Natural killer cell (primary cell): Measurements from ENCODE around the gene RYR1. TPM values are rescaled to one million over a fixed set of nuclear protein-coding genes. Genes with fewer than 3 reads are reported as not detected.

Source experiments
- ATAC-seq, 3 donors: fragments of 150-1000 bp in 2 of 3; fragments of 200-7000 bp in 1 of 3; cut with Tn5 transposase; 1 replicate in 1 of 3; 2 replicates in 2 of 3; pipeline ENCODE4 v1.10.0; 2021; ENCODE audit warnings: mild to moderate bottlenecking in 2 of 3, moderate library complexity in 2 of 3
- DNase-seq, 2 donors: peaks; one replicate each; pipeline versions ENCODE4 v3.0.0 to v3.0.0-alpha.2; 2013 to 2021; ENCODE audit warnings: mixed read lengths in 1 of 2
- H3K27ac ChIP-seq: one replicate; pipeline ENCODE4 v1.5.1; 2013; ENCODE audit warnings: mild to moderate bottlenecking, low read length
- H3K27me3 ChIP-seq: one replicate; pipeline ENCODE4 v1.6.1; 2013; ENCODE audit warnings: low read length; ENCODE audit not compliant: control insufficient read depth, insufficient read depth
- H3K36me3 ChIP-seq: one replicate; pipeline ENCODE4 v1.6.1; 2013; ENCODE audit warnings: low read length; ENCODE audit not compliant: control insufficient read depth, insufficient read depth
- H3K4me1 ChIP-seq: one replicate; pipeline ENCODE4 v1.6.1; 2013; ENCODE audit warnings: low read length; ENCODE audit not compliant: control insufficient read depth, insufficient read depth
- H3K4me3 ChIP-seq: one replicate; pipeline ENCODE4 v1.5.1; 2013; ENCODE audit warnings: low read length
- H3K9me3 ChIP-seq: one replicate; pipeline ENCODE4 v1.6.1; 2013; ENCODE audit warnings: low read length; ENCODE audit not compliant: control insufficient read depth, insufficient read depth
- H3K27ac Mint-ChIP-seq, 2 donors: one replicate each; pipeline ENCODE4 v1.8.0; 2022; ENCODE audit warnings: mild to moderate bottlenecking in 2 of 2, mixed read lengths in 2 of 2, moderate library complexity in 1 of 2
- H3K27me3 Mint-ChIP-seq, 2 donors: one replicate each; pipeline ENCODE4 v1.8.0; 2022; ENCODE audit warnings: low read depth in 2 of 2, mixed read lengths in 2 of 2
- H3K36me3 Mint-ChIP-seq: one replicate; pipeline ENCODE4 v1.8.0; 2022; ENCODE audit warnings: mixed read lengths
- H3K4me1 Mint-ChIP-seq, 2 donors: one replicate each; pipeline ENCODE4 v1.8.0; 2022; ENCODE audit warnings: mixed read lengths in 2 of 2
- H3K4me3 Mint-ChIP-seq: one replicate; pipeline ENCODE4 v1.8.0; 2022; ENCODE audit warnings: mild to moderate bottlenecking, moderate library complexity, mixed read lengths
- H3K9me3 Mint-ChIP-seq, 2 donors: one replicate each; pipeline ENCODE4 v1.8.0; 2022; ENCODE audit warnings: mixed read lengths in 2 of 2
- WGBS: methylation state at CpG from one replicate; pipeline ENCODE4 v1.1.7; 2013; ENCODE audit warnings: missing lambda C conversion rate; ENCODE audit not compliant: insufficient coverage; 5-methylcytosine and 5-hydroxymethylcytosine counted together
- intact Hi-C: fragments of 100-400 bp; cut with micrococcal nuclease; formaldehyde crosslinking; loops from one replicate; pipeline ENCODE4 v1.14.2; 2022
- total RNA-seq, 4 donors: library from RNA; stranded (reverse); fragments of 120-200 nt in 1 of 4; gene quantifications; one replicate each; pipeline versions ENCODE4 v1.2.3 to v1.2.4, GENCODE V29; 2013 to 2022
- TF ChIP-seq, protein P1 (sequence below): fragments of 200-600 bp; IDR thresholded peaks from one replicate; pipeline ENCODE4 v1.8.0; 2022; ENCODE audit warnings: antibody characterized with exemption

Gene RYR1
- total RNA-seq, 3 donors from 2014 or later (not counting 1 experiment from before 2014, with no cell fraction given): 0.05 to 1.0 (median 0.65) TPM

DNA sequence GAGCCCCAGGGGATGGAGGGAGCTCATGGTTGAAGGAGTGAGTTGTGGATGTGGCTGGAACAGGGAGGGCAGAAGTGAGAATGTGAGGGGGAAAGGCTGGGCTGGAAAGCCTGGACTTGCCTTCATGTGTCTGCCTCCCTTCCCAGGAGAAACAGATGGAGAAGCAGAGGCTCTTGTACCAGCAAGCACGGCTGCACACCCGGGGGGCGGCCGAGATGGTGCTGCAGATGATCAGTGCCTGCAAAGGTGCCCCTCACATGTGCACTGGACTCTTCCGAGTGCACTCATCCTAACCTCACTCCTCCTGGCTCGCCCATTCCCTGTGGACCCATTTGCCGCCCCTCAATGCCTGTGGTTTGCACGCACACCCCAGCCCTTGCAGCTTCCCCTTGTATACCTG is 101.1 kb downstream of the RYR1 start:
- Mint-ChIP-seq H3K27ac (no peak overlapping the region), H3K9me3 (peaks cover 6 to 10% of the 10 kb centered on the region in 2 donors), H3K36me3 (no peaks in the 10 kb centered on the region), H3K27me3 (peaks cover 0 to 17% of the 10 kb centered on the region in 2 donors), H3K4me1 (peaks cover 9 to 10% of the 10 kb centered on the region in 2 donors), H3K4me3 (no peak overlapping the region)
- Histone ChIP-seq H3K9me3 (peaks cover 12% of the 10 kb centered on the region), H3K27me3 (peaks cover 3% of the 10 kb centered on the region), H3K27ac (no peak overlapping the region), H3K4me1 (peaks cover 21% of the 10 kb centered on the region), H3K4me3 (no peak overlapping the region), H3K36me3 (no peaks in the 10 kb centered on the region)
- DNase-seq: no peak
- intact Hi-C loops: no loop called here
- 94% methylated on average over 8 of the region's 8 CpGs for WGBS
- TF ChIP-seq, protein P1, sequence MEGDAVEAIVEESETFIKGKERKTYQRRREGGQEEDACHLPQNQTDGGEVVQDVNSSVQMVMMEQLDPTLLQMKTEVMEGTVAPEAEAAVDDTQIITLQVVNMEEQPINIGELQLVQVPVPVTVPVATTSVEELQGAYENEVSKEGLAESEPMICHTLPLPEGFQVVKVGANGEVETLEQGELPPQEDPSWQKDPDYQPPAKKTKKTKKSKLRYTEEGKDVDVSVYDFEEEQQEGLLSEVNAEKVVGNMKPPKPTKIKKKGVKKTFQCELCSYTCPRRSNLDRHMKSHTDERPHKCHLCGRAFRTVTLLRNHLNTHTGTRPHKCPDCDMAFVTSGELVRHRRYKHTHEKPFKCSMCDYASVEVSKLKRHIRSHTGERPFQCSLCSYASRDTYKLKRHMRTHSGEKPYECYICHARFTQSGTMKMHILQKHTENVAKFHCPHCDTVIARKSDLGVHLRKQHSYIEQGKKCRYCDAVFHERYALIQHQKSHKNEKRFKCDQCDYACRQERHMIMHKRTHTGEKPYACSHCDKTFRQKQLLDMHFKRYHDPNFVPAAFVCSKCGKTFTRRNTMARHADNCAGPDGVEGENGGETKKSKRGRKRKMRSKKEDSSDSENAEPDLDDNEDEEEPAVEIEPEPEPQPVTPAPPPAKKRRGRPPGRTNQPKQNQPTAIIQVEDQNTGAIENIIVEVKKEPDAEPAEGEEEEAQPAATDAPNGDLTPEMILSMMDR: no peak
- no peak for ATAC-seq

DNA sequence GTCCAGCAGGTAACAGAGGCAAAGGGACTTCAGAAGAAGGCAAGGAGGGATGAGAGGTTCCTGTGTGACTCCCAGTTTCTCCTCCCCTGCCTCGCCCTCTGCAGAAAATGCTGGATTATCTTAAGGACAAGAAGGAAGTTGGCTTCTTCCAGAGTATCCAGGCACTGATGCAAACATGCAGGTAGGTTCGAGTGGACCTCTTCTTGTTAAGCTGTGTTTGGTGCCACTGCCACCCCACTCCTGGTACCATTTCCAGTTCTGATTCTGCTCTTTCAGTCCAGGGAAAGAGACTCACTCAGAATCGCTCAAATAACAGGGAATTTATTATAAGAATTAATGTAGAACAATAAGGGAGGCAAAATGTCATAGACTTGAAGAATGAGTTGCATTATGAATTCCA is 101.7 kb downstream of the RYR1 start:
- DNase-seq (no peak), ATAC-seq (no peak)
- WGBS: 96% methylated on average over 3 of the region's 3 CpGs
- H3K36me3 Mint-ChIP-seq: no peaks in the 10 kb centered on the region
- no peak overlapping the region for H3K4me3 Mint-ChIP-seq
- Histone ChIP-seq H3K36me3 (no peaks in the 10 kb centered on the region), H3K4me3 (no peak overlapping the region), H3K4me1 (peaks cover 21% of the 10 kb centered on the region), H3K27me3 (peaks cover 3% of the 10 kb centered on the region), H3K9me3 (peaks cover 12% of the 10 kb centered on the region), H3K27ac (no peak overlapping the region)
- H3K9me3 Mint-ChIP-seq: peaks cover 6 to 10% of the 10 kb centered on the region in 2 donors
- peaks cover 0 to 17% of the 10 kb centered on the region in 2 donors for H3K27me3 Mint-ChIP-seq
- peaks cover 9 to 10% of the 10 kb centered on the region in 2 donors for H3K4me1 Mint-ChIP-seq
- H3K27ac Mint-ChIP-seq: no peak overlapping the region
- intact Hi-C loops: no loop called here
- TF ChIP-seq, protein P1: no peak

DNA sequence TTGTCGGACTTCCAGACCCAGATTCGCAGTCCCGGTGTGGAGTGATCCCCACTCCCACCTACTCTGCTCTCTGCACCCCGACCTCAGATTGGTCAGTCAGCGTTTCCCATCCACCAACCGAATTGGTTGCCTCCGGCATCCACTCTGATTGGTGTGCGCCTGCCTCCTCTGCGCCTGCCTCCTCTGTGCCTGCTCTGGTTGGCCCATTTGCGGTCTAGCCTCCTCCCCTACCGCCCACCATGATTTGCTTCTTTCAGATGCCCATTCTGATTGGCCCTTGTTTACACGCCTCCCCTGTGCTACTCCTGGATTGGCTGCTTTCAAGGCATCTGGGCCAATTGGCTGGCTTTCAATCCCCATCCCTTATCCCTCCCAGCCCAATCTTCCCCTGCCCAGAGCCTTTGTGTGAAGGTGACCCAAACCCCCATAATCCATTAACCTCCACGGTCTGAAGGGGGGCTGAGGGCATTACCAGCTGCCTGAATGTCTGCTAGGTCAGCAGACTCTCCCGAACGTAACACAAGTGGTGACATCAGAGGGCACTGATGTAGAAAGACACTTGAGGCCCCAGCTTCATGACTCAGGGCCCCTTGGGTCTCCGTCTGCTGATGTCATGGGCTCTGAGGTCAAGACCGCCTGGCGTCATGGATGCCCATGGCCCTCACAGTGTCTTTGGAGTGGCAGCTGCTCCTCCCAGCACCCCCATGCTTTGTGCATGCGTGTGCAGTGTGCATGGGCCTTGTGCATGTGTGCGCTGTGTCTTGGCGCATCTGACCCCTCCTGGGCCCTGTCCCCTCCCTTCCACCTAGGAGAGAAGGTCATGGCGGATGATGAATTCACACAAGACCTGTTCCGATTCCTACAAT is 103.8 kb downstream of the RYR1 start:
- Histone ChIP-seq H3K27me3 (peaks cover 3% of the 10 kb centered on the region), H3K4me3 (no peak overlapping the region), H3K36me3 (no peaks in the 10 kb centered on the region), H3K4me1 (peaks cover 21% of the 10 kb centered on the region), H3K27ac (no peak overlapping the region), H3K9me3 (peaks cover 12% of the 10 kb centered on the region)
- H3K36me3 Mint-ChIP-seq: no peaks in the 10 kb centered on the region
- intact Hi-C loops: no loop called here
- ATAC-seq (no peak), DNase-seq (no peak)
- H3K27me3 Mint-ChIP-seq: peaks cover 0 to 15% of the 10 kb centered on the region in 2 donors
- TF ChIP-seq, protein P1: no peak
- H3K4me3 Mint-ChIP-seq: no peak overlapping the region
- WGBS: 95% methylated on average over 21 of the region's 23 CpGs
- peaks cover 9 to 10% of the 10 kb centered on the region in 2 donors for H3K4me1 Mint-ChIP-seq
- no peak overlapping the region for H3K27ac Mint-ChIP-seq
- H3K9me3 Mint-ChIP-seq: peaks cover 6 to 10% of the 10 kb centered on the region in 2 donors
